DMS79 (cell line): ENCODE measurements around the gene IFIT2.
"Not testable (repeated sequence)": the region's sequence is repeated elsewhere in the genome, so short reads cannot be mapped to it uniquely, and the experiment has no call there.

Source experiments
- DNase-seq: peaks from one replicate; lab custom pipeline; 2025; lab: John Stamatoyannopoulos, UW

The IFIT2 gene, protein sequence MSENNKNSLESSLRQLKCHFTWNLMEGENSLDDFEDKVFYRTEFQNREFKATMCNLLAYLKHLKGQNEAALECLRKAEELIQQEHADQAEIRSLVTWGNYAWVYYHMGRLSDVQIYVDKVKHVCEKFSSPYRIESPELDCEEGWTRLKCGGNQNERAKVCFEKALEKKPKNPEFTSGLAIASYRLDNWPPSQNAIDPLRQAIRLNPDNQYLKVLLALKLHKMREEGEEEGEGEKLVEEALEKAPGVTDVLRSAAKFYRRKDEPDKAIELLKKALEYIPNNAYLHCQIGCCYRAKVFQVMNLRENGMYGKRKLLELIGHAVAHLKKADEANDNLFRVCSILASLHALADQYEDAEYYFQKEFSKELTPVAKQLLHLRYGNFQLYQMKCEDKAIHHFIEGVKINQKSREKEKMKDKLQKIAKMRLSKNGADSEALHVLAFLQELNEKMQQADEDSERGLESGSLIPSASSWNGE

DNA sequence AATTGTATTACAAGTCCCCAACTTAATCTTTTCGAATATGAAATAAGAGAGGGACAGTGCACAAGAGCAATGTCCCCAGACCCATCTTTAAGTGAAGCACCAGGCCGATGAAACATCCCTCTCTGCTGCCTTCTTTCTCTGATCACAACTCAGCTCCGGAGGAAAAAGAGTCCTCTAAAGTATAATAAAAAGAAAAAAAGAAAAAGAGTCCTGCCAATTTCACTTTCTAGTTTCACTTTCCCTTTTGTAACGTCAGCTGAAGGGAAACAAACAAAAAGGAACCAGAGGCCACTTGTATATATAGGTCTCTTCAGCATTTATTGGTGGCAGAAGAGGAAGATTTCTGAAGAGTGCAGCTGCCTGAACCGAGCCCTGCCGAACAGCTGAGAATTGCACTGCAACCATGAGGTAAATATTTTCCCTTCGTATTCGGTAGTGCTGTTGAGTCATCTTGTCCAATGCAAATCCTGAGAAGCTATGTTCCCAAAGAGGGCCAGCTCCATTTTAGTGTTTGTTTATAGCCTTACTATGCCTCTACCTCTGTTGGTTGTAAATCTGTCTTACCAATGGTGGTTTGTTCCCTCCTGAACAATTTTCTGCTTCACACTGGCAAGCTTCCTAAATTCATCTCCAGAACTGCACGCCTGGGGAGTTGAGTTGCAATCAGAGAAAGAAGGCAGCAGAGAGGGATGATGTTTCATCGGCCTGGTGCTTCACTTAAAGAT, at the start of gene IFIT2:
TSS of gene IFIT2 (plus strand) at position 326 of the 725 bp plus-strand sequence. CDS start at position 404, 78 bp downstream.
- peak; percentile 37 for DNase-seq

DNA sequence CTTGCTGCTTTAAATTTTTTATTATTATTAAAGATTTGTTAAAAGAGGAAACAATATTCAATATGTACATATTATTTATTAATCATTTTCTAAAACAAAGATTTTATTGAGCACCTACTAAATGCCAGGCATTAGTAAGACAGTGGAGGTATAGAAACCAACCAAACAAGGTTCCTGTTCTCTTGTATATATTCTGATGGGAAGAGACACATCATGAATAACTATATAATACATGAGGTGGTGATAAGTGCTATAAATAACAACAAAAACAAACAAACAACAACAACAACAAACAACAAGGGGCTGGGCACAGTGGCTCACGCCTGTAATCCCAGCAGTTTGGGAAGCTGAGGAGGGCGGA, 49.6 kb upstream of the IFIT2 start:
- no peak for DNase-seq

DNA sequence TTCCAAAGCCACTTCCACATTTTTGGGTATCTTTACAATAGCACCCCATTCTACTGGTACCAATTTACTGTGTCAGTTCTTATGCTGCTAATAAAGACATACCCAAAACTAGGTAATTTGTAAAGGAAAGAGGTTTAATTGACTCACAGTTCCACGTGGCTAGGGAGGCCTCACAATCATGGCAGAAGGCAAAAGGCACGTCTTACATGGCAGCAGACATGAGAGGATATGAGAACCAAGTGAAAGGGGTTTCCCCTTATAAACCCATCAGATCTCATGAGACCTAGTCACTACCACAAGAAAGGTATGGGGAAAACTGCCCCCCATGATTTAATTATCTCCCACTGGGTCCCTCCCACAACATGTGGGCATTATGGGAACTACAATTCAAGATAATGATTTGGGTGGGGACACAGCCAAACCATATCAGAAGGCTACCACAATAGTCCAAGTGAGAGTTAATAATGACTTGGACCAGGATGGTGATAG, 46.7 kb upstream of the IFIT2 start:
- not testable (repeated sequence) for DNase-seq

DNA sequence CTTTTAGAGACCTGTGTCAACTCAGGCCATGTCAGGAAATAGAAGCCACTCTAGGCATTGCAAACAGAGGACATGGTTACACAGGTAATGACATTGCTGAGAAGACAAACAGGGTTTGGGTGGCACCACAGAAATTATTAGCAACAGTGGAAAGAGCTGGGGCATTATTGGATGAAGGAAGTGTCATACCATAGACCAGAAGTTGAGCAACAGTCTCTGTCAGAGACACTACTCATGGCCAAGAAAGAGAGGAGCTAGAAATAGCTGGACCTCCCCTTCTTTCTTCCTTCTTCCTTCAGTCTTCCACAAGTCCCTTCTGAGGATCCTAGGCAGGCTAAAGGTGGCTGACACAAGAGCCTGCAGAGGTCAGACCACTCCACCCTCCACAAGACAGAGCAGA, 46.1 kb upstream of the IFIT2 start:
- no peak for DNase-seq

DNA sequence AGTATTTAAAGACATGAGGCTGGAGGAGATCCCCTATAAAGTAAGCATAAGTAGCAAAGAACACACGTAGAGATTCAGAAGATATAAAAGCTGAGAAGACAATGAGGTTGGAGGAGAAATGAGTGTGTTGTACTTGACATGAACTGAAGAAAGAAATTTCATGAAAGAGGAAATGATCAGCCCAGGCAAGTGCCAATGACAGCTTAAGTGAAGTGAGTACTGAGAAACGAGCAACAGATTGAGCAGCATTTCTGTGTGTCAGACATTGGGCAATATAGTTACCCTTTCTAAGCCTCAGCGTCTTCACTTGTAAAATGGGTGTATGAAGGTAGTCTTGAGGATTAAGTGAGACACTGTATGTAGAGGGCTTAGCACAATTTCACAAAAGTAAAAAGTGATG, 45.5 kb upstream of the IFIT2 start:
- no peak for DNase-seq

DNA sequence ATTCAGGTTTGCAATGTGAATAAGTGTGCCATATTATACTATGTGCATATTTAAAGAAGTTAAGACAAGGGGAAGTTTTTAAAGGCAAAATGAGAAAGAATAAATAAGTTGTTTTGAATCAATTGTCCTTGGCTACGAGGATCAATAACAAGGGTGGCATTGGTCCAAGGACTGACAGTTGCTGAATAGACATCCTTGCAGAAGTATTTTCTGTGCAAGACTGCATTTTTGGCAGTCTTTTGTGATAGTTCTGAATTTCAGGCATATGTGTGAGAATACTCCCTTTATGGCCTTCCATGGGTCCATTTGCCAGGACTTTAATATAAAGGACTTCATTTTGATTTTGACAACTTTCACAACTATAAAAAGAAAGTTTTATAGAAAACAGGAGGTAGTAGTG, 44.9 kb upstream of the IFIT2 start:
- DNase-seq = no peak

DNA sequence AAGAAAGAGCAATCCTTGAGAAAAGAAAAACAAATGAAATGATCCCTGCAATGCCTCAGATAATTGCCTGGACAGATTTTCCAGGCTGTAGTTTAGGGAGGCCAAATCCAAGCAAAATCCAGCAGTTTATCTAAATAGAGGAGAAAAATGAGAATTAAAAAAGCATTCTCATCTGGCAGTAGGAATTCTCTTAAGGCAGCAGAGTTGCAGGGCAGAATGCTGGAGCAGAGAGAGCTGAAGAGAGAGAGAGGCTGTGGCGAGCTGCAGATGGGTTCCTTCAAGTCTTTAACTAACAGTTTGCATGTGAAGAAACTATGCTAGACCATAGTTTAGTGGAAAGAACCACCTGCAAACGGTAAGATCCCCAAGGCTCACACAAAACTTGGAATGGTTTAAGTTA, 44.3 kb upstream of the IFIT2 start:
- no peak for DNase-seq

DNA sequence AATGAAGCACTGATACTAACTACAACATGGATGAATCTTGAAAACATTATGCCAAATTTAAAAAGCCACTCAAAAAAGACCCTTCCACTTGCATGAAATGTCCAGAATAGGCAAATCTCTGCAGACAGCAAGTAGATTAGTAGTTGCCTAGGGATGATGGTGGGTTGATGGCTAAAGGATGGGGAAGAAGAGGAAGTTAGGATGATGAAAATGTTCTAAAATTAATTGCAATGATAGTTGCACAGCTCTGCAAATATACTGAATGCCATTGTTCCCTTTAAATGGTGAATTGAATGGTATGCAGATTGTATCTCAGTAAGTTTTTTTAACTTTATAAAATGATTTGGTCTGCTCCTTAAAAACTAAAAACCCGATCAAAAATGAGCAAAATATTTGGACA, 43.0 kb upstream of the IFIT2 start:
- DNase-seq = no peak

DNA sequence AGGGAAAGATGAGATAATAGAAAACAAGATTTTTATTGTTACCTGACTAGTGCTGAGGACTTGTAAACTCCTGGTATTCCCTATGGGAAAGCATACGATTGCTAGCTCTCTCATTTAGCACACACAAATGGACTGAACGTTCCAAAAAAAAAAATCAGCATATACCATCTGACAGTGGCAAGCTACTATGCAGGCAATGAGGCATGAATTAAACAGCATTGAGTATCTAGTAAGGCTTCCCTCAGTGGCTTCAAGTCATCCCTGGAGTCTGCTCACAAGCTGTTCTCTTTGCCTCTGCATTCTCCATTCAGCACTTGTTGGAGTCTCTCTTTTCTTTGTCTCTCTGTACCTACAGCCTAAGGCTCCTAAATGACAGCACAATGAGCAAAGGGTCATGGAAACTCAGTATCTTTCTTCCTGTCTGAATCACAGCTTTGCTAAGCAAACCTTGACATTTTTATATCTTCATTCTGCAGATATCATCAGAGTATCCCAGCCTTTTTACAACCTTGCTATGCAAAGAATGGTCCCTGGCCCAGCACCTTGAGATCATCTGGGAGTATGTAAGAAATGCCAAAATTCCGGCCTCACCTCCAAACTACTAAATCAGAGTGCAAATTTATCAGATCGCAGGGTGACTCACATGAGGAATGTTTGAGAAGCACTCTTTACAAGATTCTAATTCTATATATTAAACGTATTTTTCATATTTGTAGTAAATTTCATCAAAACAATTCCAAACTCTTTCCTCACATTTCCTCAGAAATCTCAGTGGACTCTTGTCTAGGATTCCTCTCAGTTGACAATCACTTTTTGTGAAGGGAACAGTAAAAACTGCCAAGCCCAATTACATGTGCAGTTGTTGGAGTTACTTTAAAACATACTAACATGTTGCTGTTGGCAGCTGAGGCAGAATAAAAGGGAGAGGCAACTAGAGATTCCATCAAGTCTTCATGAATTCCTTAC, 39.5 kb upstream of the IFIT2 start:
- DNase-seq = no peak

DNA sequence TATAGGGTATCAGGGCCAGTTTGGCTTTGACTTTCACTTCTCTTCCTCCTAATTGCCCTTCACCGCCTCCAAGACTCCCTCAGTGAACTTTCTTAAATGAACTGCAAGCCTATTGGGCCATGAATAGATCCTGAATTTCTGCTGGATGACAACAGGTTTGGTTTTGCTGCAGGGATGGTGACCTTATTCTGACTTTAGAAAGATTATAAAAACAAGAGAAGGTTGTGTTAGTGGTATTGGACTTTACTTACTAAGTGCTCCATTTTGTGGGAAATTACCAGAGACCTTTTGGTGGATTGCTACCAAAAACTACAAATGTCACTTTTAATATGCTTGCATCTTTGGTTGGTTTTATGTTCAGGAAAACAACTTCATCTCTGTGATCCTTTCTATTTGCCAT, 38.8 kb upstream of the IFIT2 start:
- DNase-seq = no peak

DNA sequence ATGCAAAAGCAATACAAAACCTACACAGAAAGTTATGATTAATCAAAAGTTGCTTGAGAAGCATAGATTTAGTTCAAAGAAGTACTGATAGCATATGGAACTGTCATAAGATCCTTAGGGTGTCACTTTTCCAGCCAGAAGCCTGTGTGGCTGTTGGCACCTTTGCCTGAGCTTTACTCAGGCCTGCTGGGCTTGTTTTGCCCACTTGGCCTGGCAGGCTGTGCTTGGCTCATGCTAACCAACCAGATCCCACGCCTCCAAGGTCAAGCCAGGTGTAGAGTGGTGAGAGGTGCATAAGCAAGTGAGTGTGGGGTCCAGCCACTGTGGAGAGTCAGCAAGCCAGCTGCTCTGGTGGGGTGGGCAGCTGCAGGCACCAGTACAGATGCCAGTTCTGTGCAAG, 38.3 kb upstream of the IFIT2 start:
- DNase-seq = no peak

DNA sequence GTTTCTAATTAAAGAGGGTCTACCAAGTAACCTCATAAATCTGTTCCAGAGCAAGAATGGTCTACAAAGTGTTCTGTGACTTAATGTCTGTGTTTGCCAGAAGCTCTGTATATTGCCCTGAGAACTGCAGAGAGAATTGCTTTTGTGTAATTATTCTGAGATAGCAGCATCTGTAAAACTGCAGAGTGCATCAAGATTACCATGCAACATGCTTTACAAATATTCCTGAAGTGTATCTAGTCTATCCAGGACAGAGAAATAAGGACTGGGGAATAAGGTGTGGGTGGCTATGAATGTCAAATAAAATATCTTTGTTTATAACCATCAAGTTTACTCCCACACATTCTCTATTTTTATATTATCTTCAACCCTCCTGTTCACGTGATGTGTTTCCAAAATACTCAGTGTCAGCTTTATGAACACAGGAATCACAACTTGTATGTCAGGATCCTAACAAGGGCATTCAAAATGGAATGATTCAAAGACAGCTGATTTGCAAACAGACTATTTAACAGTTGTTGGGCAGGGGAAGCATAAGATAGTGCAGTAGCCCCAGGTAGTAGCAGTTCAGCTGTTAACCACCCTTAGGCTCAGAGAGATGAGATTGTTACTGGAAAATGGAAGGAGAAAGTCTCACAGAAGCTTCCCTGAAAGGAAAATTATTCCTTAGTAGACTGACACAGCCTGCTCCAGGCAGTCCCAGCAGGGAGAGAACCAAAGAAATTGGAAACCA, 35.0 kb upstream of the IFIT2 start:
- no peak for DNase-seq

DNA sequence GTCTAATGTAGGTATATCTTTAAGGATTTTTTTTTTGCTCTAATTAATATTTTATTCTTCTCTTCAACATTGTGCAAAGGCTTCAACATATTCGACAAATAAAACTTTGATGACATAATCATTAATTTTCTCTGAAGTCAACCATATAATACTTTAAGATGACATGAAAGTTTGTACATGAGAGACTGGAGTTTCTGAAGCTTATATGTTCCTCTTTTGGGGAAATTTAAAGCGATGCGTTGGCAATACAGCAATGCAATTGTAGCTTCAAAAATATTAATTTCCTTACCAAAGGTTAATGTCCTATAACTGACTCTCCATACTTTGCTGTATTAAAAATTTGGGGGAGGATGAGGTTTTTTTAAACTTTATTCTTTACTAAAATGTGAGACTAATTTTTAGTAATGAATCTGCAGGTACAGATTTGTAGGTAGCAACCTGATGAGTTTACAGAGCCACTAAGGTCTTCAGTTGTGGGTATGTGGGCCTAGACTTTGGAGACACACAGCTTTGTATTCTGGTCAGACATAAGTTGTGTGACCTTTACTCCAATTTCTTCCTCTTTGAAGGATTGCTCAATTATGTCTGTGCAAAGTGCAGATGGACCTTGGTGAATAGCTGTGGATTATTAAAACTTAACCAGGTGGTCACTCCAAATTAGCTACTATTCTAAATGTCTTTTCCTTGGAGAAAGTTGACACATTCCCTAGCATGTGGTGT, 32.3 kb upstream of the IFIT2 start:
- DNase-seq = no peak

DNA sequence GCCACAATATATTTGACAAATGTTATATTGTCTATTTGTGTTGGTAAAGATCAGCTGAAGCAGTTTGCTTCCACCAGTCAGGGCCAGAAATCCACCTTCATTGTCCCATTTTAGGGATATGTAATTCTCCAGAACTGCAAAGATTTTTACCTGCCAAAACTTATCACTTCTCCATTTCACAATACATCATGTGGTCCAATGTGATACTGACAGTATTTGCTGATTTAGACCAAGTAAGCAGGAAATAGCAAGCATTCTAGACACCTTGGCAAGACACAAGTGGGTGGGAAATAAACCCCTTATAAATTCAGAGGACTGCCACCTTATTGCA, 31.7 kb upstream of the IFIT2 start:
- no peak for DNase-seq

DNA sequence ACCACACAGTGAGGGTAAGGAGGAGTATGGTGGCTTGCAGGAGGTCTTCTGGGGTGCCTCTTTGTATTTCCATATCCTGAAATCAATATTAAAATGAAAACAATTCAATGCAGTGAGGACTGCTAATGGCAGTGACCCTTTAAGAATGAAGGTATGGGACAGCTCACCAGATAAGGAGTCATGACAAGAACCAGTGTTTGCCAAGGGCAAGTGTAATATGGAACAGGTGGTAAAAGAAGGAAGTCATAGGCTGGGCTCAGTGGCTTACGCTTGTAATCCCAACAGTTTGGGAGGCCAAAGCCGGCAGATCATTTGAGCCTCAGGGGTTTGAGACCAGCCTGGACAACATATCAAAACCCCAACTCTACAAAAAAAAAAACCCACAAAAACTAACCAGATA, 30.3 kb upstream of the IFIT2 start:
- DNase-seq = no peak

DNA sequence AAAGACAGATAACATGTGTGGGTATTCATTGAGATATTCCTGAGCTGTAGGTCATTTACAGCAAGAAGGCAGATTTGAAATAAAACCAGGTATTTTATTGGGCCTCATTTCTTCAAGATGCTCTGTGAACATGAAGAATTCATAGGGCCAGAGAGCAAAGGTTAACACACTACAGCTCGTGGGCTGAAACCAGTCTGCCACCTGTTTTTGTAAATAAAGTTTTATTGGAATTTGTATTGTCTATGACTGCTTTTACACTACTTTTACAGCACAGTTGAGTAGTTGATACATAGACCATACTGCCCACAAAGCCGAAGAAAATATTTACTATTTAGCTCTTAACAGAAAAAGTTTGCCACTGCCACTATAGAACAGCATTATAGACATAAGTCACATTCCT, 28.2 kb upstream of the IFIT2 start:
- no peak for DNase-seq

DNA sequence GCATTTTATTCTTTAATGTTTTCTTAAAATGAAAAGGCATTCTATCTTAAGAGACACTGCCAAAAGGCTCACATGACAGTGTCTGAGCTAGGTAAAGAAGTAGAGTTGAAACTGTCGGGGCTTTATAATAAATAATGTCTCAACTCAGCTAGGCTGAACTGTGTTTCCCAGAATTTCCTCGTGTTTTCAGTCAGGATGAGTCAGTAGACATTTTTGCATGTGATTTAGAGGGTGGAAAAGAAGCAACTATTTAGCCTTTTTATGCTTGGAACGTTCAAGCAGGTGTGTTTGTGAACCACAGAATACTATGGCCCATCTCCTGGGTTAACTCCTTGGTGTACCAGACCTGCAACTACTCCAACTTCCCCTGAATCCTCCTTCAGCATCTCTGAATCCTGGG, 26.9 kb upstream of the IFIT2 start:
- no peak for DNase-seq

DNA sequence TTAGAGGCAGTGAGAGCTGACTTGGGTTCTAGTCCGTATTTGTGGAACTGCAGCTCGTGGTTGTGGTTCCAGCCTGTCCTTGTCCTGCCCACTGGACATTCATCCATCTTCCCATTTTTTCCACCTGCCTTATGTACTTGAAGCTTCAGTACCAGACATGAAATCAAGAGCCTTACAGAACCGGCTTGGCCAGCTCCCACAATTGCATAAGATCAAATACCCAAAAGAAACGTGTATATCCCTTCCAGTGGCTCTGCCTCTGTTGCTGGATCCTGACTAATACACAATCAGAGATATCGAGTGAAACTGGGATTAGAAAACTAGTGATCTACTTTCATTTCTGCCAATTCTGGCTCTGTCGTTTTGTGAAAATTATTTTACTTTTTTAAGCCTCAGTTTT, 26.5 kb upstream of the IFIT2 start:
- no peak for DNase-seq

DNA sequence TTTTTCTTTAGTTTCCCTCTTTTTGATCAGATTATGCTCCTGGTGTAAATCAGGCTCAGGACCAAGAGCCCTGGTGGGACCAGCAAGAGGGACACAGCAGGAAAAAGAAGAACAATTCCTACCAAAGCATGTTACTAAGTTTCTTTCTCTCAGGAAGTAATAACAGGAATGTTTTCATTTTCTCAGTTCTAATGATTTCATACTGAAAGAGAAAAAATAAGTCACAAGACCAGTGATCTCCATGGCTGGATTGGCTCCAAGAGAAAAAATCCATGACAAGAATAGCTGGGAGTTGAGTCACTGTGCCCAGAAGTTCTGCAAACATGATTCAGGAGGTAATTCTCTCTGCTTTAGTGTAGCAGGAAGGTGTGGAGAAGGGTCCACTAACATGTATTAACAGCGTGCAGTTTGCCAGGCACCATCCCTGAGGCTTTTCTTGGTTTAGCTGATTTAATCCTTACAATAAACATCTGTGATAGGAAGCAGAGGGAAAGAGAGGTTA, 23.8 kb upstream of the IFIT2 start:
- no peak for DNase-seq

DNA sequence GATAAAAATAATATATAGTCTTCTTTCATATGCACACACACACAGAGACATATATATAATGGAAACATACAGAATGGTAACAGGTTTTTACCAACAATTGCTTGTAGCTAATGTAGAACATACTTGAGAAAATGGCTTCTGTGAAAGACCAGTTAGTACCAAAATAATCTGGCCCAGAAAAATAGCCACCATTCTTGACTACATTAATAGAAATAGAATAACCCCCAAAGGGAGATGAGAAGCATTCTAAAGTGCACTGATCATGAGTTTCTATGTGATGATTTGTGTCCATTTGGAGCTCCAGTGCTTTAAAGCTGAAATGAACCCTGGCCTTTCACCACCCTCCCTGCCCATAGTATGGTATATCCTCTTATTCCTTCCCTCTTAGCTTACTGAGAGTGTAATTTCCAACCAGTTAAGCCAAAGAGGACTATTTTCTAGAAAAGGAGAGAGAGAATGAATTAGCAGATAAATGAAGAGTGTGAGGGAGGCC, 22.9 kb upstream of the IFIT2 start:
- DNase-seq = no peak

DNA sequence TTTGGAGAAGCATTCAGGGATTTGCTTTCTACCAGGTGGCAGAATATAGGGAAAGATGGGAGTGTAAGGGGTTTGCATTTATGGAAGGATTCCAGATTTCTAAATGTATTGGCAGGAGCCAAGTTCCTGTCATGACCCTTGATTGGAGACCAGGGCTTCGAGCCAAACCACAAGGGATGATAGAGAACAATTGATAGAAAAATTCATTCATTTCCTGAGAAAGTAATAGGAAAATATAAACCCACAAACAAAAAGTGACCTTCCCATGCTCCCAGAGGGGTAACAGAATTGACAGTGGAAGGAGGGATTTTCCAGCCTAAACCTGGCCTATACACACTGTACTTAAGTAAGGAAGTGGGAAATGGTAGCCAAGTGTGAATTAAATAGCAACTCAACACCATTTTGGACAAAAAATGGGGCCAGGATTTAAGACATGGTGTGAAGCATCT, 22.4 kb upstream of the IFIT2 start:
- DNase-seq = no peak
